PFSK-1 (cell line): ENCODE results near the gene SETBP1.
A peak's percentile ranks its signal among the peaks of the same experiment; 100 is the strongest.

ENCODE experiments used
- FOXP2 ChIP-seq: optimal IDR thresholded peaks from 2 replicates; pipeline ENCODE3; 2011; ENCODE audit warnings: borderline replicate concordance, control low read depth, inconsistent platforms; ENCODE audit not compliant: insufficient read depth; ENCODE audit errors: extremely low read length, extremely low read depth
- POLR2AphosphoS5 ChIP-seq: IDR thresholded peaks from 2 replicates; pipeline ENCODE4 v1.6.1; 2012; ENCODE audit warnings: low read depth, mild to moderate bottlenecking, control low read depth, low read length, moderate library complexity
- SIN3A ChIP-seq: IDR thresholded peaks from 2 replicates; pipeline ENCODE4 v1.6.1; 2012; ENCODE audit warnings: mild to moderate bottlenecking, low read length, moderate library complexity, borderline replicate concordance; ENCODE audit not compliant: insufficient read depth
- TAF1 ChIP-seq: IDR thresholded peaks from 2 replicates; pipeline ENCODE4 v1.6.1; 2012; ENCODE audit warnings: low read length, control low read depth, borderline replicate concordance; ENCODE audit not compliant: insufficient read depth
- TF ChIP-seq, protein P1 (sequence below), 2 experiments: IDR thresholded peaks; 2 replicates each; pipeline versions ENCODE4 v1.6.1 to v1.8.0; 2011 to 2012; ENCODE audit warnings: low read depth in 2 of 2, low read length in 2 of 2, control low read depth in 1 of 2, inconsistent platforms in 1 of 2, mild to moderate bottlenecking in 1 of 2, moderate library complexity in 1 of 2; ENCODE audit not compliant: insufficient read depth in 1 of 2

SETBP1 gene

DNA sequence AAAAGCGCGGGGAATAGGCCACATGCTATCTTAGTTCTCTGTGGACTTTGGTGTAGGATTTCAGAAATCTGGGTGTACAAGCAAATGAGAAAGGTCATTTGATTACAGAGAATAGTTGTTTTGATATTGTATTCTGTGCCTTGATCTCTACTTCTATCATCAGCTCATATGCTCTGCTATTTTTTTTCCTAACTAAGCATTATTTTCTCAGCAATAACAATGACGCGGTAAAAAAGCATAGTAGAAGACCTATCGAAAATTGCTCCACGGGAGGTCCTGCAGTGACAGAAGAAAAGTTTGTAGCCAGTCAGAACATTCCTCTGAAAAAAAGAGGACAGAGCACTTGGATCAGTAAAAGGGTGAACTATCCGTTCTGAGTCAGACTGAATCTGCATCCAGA lies 2.8 kb upstream of the SETBP1 start:
- TF ChIP-seq TAF1 (no peak), SIN3A (no peak), FOXP2 (no peak)

DNA sequence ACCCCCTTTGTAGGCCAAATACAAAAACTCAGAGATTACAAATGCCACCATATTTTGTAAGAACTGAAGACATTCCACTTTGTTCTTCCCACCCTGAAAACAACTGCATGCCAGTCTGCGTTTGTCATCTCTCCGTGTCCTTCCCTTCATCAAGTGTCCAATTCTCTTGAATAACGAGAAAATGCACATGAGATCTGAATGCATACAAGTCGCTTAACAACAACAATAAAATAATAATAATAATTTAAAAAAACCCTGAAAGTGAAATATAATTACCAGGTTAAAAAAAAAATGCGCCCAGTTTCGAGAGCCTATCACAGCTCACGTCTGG lies 2.0 kb upstream of the SETBP1 start:
- TF ChIP-seq TAF1 (no peak), FOXP2 (no peak)

DNA sequence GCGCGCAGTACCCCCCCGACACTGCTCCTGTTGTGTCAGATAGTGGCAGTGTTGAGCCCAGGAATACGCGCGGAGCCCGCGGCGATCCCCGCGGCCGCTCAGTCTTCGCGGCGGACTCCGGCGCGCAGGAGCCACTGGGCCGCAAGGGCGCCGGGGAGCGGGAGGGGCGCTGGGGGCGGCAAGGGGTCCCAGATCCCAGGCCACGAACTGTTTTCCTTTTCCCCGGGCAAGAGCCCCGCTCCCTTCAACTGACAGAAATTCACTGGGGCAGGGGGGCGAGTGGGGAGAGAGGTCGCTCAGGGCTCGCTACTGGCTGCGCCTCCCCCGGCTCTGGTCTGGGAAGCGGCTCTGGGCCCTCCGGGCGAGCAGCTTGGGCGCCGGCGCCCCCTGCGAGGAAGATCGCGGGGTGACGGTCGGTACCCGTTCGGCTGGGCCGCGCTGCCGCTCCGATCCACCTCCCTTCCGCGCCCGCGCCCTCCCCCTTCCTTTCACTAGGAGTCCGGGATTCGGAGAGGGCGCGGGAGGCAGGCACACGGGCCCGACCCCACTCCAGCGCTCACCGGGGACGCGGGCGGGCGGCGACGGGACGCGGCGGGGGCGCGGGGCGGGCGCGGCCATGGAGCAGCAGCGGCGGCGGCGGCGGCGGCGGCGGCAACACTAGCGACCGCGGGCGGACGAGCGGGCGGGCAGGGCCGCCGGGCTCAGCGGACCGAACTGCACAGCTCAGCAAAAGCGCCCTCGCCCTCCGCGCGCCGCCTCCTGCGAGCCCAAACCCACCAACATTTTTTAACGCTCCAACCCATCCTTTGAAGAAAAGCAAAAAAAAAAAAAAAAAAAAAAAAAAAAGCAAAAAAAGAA lies 1.4 kb upstream of the SETBP1 start:
- TF ChIP-seq POLR2AphosphoS5 (peak; percentile 54; the same call in 1 of the 2 replicates), TAF1 (peak; percentile 72; the same call in 1 of the 2 replicates), FOXP2 (peak; percentile 66), SIN3A (no peak)
- TF ChIP-seq, protein P1, sequence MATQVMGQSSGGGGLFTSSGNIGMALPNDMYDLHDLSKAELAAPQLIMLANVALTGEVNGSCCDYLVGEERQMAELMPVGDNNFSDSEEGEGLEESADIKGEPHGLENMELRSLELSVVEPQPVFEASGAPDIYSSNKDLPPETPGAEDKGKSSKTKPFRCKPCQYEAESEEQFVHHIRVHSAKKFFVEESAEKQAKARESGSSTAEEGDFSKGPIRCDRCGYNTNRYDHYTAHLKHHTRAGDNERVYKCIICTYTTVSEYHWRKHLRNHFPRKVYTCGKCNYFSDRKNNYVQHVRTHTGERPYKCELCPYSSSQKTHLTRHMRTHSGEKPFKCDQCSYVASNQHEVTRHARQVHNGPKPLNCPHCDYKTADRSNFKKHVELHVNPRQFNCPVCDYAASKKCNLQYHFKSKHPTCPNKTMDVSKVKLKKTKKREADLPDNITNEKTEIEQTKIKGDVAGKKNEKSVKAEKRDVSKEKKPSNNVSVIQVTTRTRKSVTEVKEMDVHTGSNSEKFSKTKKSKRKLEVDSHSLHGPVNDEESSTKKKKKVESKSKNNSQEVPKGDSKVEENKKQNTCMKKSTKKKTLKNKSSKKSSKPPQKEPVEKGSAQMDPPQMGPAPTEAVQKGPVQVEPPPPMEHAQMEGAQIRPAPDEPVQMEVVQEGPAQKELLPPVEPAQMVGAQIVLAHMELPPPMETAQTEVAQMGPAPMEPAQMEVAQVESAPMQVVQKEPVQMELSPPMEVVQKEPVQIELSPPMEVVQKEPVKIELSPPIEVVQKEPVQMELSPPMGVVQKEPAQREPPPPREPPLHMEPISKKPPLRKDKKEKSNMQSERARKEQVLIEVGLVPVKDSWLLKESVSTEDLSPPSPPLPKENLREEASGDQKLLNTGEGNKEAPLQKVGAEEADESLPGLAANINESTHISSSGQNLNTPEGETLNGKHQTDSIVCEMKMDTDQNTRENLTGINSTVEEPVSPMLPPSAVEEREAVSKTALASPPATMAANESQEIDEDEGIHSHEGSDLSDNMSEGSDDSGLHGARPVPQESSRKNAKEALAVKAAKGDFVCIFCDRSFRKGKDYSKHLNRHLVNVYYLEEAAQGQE (IDR thresholded peaks at IDR 0.05; ENCODE audit: insufficient read depth in 1 of 2, low read depth in 2 of 2, low read length in 2 of 2), result no peak

DNA sequence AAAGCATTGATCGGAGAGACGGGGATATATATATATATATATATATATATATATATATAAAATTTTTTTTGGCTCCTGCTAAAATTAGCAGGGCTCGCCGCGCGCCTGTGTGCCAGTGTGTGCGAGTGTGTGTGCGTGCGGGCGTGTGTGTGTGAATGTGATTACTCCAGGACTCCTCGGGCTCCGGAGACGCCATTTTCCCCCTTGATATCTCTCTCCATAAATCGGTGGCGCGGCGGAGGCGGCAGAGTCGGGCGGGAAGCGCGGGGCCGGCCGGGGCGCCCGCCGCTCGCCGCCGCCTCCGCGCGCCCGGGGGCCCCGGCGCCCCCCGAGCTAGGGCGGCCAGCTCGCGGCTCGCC lies 795 bp upstream of the SETBP1 start:
- TF ChIP-seq FOXP2 (no peak), POLR2AphosphoS5 (no peak), TAF1 (no peak), SIN3A (no peak)
- TF ChIP-seq, protein P1 (IDR thresholded peaks at IDR 0.05; ENCODE audit: insufficient read depth in 1 of 2, low read depth in 2 of 2, low read length in 2 of 2), result no peak

DNA sequence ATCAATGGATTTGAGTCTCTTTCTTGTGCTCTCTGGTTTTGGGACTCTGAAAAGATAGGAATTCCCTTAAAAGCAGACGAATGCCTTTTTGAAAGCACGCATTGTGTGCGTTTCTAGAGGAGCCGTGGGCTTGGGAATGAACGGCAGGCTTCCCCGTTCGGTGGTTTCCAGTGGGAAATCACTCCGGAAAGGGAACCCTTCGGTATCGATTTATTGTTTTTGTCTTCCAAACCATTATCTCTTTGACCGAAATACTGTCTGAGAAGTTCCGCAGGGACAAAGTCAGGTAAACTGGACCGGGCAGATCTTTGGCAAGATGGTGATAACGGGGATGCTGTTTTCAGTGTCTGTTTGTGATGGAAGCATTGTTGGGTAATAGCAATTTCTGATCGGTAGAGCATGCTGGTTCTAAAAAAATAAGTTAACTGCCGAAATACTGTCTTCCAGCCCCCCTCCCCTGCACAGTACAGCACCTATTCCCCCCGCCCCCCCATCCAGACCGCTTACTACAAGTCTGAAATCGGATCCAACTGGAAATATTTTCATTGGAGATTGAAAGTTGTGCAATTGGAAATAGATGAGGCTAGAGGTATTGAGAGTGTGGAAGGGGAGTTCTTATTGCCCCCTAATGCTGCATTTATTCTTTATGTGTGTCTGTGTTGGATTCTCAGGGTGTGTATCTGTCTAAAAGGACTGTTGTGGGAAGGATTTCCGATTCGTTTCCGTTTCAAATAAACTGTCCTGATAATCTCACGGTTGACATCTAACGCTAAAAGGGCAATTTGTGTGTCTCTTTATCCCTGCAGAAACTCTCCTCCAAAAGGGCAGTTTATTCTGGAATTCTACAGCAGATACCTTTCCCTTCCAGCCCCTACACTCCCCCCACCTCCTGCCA lies 635 bp downstream of the SETBP1 start:
- TF ChIP-seq SIN3A (no peak), POLR2AphosphoS5 (no peak), TAF1 (no peak), FOXP2 (no peak)
- TF ChIP-seq, protein P1 (IDR thresholded peaks at IDR 0.05; ENCODE audit: insufficient read depth in 1 of 2, low read depth in 2 of 2, low read length in 2 of 2), result no peak
